Endothelial cell of umbilical vein (primary cell): ENCODE data around the gene NPDC1. TPM values are rescaled to one million over a fixed set of nuclear protein-coding genes. Genes with fewer than 3 reads are reported as not detected.

Experiments used
- BruUV-seq: library from RNA; stranded (reverse); fragments of 400-500 nt; replicated peaks from 2 replicates; lab custom pipeline; 2021; lab: Mats Ljungman, UMichigan
- CTCF ChIA-PET: fragments of 300-600, 350-600 bp; sonication (Branson Sonifier 250); formaldehyde crosslinking; loops from one replicate; lab custom pipeline; 2021; ENCODE audit warnings: antibody characterized with exemption, inconsistent platforms; lab: Charles Lee
- POLR2A ChIA-PET: fragments of 300-600, 350-600 bp; sonication (Branson Sonifier 250); formaldehyde crosslinking; loops from one replicate; lab custom pipeline; 2021; ENCODE audit warnings: antibody characterized with exemption, inconsistent platforms; lab: Charles Lee
- DNase-seq: peaks from one replicate; pipeline ENCODE4 v3.0.0-alpha.2; 2011; ENCODE audit warnings: low read depth, low spot score
- FAIRE-seq: peaks from 2 replicates; lab custom pipeline; 2011; peaks lifted over from hg19 to GRCh38; lab: Jason Lieb, UNC
- H2AFZ ChIP-seq: 2 replicates; pipeline ENCODE4 v1.6.0; 2012; ENCODE audit warnings: low read depth, low read length, control low read depth, inconsistent platforms
- H3K27ac ChIP-seq: 2 replicates; pipeline ENCODE4 v1.5.1; 2011; ENCODE audit warnings: low read depth, mild to moderate bottlenecking, control low read depth, low read length, moderate library complexity; ENCODE audit not compliant: insufficient read depth
- H3K27me3 ChIP-seq, 2 experiments: 2 replicates each; pipeline versions ENCODE4 v1.6.0 to v1.6.1; 2011; ENCODE audit warnings: low read length in 2 of 2, mixed read lengths in 1 of 2; ENCODE audit not compliant: control insufficient read depth in 2 of 2, insufficient read depth in 2 of 2
- H3K36me3 ChIP-seq, 2 experiments: 2 replicates in 1 of 2; 3 replicates in 1 of 2; pipeline ENCODE4 v1.5.1; 2011; ENCODE audit warnings: low read length in 2 of 2, mild to moderate bottlenecking in 1 of 2, moderate library complexity in 1 of 2; ENCODE audit not compliant: control insufficient read depth in 2 of 2, insufficient read depth in 2 of 2; ENCODE audit errors: extremely low read depth in 1 of 2
- H3K4me1 ChIP-seq: 3 replicates; pipeline ENCODE4 v1.5.1; 2011; ENCODE audit warnings: mild to moderate bottlenecking, low read length; ENCODE audit not compliant: control insufficient read depth, insufficient read depth; ENCODE audit errors: extremely low read depth
- H3K4me2 ChIP-seq: 2 replicates; pipeline ENCODE4 v1.6.1; 2011; ENCODE audit warnings: low read length, control low read depth, mixed read lengths; ENCODE audit not compliant: insufficient read depth
- H3K4me3 ChIP-seq, 3 experiments: fragments of 200-600 bp in 1 of 3; sonication (generic), shearing (Covaris generic) in 1 of 3; replicated peaks in 1 of 3; 2 replicates each; pipeline ENCODE4 v1.5.1; 2011 to 2016; ENCODE audit warnings: control low read depth in 3 of 3, low read length in 3 of 3, mild to moderate bottlenecking in 2 of 3, inconsistent platforms in 1 of 3, low read depth in 1 of 3, moderate library complexity in 1 of 3; ENCODE audit not compliant: insufficient read depth in 1 of 3
- H3K79me2 ChIP-seq: 2 replicates; pipeline ENCODE4 v1.6.0; 2012; ENCODE audit warnings: low read length, inconsistent platforms; ENCODE audit not compliant: control insufficient read depth, insufficient read depth
- H3K9ac ChIP-seq: replicated peaks from 2 replicates; pipeline ENCODE3; 2011; ENCODE audit warnings: low read length, control low read depth; ENCODE audit not compliant: insufficient read depth; ENCODE audit errors: extremely low read depth
- H3K9me1 ChIP-seq: replicated peaks from 3 replicates; pipeline ENCODE4 v1.6.0; 2011; ENCODE audit warnings: mild to moderate bottlenecking, low read length; ENCODE audit not compliant: control insufficient read depth, insufficient read depth; ENCODE audit errors: extremely low read depth
- H3K9me3 ChIP-seq: replicated peaks from 2 replicates; pipeline ENCODE4 v1.5.1; 2012; ENCODE audit warnings: low read length, inconsistent platforms; ENCODE audit not compliant: control insufficient read depth, insufficient read depth
- H4K20me1 ChIP-seq: replicated peaks from 2 replicates; pipeline ENCODE3; 2011; ENCODE audit warnings: mild to moderate bottlenecking, low read length; ENCODE audit not compliant: control insufficient read depth, insufficient read depth; ENCODE audit errors: extremely low read depth
- EZH2 ChIP-seq: IDR thresholded peaks from 2 replicates; pipeline ENCODE4 v1.6.1; 2012; ENCODE audit warnings: borderline replicate concordance, low read depth, mild to moderate bottlenecking, moderate library complexity, low read length, inconsistent platforms; ENCODE audit not compliant: severe bottlenecking
- GATA2 ChIP-seq: IDR thresholded peaks from 2 replicates; pipeline ENCODE4 v1.7.0; 2011; ENCODE audit warnings: low read depth, mild to moderate bottlenecking, moderate library complexity, mixed read lengths, low read length; ENCODE audit not compliant: insufficient read length, insufficient read depth
- POLR2AphosphoS5 ChIP-seq: IDR thresholded peaks from 2 replicates; pipeline ENCODE4 v1.6.1; 2012; ENCODE audit warnings: low read depth, mild to moderate bottlenecking, control low read depth, low read length, moderate library complexity; ENCODE audit not compliant: insufficient read depth
- dilution Hi-C: fragments of 300-500 bp; cut with MboI; formaldehyde crosslinking; loops from one replicate; pipeline ENCODE4 v1.15.0; 2019; ENCODE audit warnings: low sequenced_read_pairs; ENCODE audit not compliant: extremely low pct_ligation_motif_present
- intact Hi-C: fragments of 100-400 bp; cut with micrococcal nuclease; formaldehyde crosslinking; loops from one replicate; pipeline ENCODE4 v1.10.0; 2022
- polyA plus RNA-seq, 4 experiments: library from polyadenylated mRNA; depleted of rRNA in 3 of 4; stranded (reverse) in 3 of 4; unstranded in 1 of 4; fragments of >200 nt; gene quantifications; 2 replicates each; pipeline versions ENCODE4 v1.2.1 to v1.2.3, GENCODE V29; 2011 to 2012; ENCODE audit warnings: missing spikeins in 1 of 4
- total RNA-seq: library from RNA; stranded (reverse); gene quantifications from 2 replicates; pipeline ENCODE4 v1.2.3, GENCODE V29; 2021
- TF ChIP-seq, protein P1 (sequence below), 2 donors: IDR thresholded peaks; 1 replicate in 1 of 2; 2 replicates in 1 of 2; pipeline ENCODE4 v1.5.1; 2011; ENCODE audit warnings: low read length in 2 of 2, mild to moderate bottlenecking in 2 of 2, moderate library complexity in 2 of 2, control low read depth in 1 of 2, inconsistent platforms in 1 of 2, low read depth in 1 of 2; ENCODE audit not compliant: insufficient read depth in 1 of 2; ENCODE audit errors: extremely low read depth in 1 of 2
- TF ChIP-seq, protein P2 (sequence below): IDR thresholded peaks from 2 replicates; pipeline ENCODE4 v1.6.1; 2011; ENCODE audit not compliant: insufficient read depth, insufficient read length

The NPDC1 gene
- total and polyA plus RNA-seq, 2 donors (not counting 3 experiments of a cell fraction or from before 2014, with no cell fraction given): 115 to 181 TPM

DNA sequence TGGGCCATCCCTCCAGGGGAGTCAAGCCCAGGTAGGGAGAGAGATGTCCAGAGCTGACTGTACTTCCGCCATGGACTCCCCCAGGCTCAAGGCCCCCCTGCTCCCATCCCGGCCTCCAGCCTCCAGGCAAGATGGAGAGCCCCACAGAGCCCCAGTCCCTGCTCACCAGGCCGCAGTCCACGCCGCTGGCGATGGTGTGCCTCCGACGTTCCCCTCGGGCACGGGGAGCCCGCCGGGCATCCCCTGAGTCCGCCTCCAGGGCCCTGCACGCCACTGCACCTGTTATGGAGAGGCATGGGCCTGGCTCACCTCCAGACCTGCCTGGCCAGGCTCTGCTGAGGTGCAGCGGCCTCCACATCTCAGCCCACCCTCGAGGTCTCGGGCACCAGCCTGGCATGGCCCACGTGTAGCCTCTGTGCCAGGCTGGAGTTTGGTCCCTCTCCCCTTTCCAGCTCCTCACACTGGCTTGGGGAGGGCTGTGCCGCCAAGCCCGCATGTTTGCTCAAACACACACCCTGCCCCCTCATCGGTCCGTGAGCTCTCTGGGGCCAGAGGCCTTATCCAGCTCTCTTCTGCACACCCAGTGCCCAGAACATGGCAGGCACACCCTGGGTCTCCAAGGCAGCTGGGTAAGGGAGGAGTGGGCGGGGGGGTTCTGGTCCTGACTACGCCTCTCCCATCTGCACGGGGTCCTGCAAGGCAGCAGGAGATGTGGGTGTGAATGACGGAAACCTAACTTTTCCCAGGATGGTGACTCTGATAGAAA lies 20.3 kb upstream of the NPDC1 start:
- TF ChIP-seq POLR2AphosphoS5 (no peak), EZH2 (no peak), GATA2 (no peak)
- TF ChIP-seq, protein P1, sequence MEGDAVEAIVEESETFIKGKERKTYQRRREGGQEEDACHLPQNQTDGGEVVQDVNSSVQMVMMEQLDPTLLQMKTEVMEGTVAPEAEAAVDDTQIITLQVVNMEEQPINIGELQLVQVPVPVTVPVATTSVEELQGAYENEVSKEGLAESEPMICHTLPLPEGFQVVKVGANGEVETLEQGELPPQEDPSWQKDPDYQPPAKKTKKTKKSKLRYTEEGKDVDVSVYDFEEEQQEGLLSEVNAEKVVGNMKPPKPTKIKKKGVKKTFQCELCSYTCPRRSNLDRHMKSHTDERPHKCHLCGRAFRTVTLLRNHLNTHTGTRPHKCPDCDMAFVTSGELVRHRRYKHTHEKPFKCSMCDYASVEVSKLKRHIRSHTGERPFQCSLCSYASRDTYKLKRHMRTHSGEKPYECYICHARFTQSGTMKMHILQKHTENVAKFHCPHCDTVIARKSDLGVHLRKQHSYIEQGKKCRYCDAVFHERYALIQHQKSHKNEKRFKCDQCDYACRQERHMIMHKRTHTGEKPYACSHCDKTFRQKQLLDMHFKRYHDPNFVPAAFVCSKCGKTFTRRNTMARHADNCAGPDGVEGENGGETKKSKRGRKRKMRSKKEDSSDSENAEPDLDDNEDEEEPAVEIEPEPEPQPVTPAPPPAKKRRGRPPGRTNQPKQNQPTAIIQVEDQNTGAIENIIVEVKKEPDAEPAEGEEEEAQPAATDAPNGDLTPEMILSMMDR (IDR thresholded peaks at IDR 0.05; ENCODE audit: extremely low read depth in 1 of 2, insufficient read depth in 1 of 2, low read depth in 1 of 2, low read length in 2 of 2): no peak
- TF ChIP-seq, protein P2, sequence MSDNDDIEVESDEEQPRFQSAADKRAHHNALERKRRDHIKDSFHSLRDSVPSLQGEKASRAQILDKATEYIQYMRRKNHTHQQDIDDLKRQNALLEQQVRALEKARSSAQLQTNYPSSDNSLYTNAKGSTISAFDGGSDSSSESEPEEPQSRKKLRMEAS: no peak
- Histone ChIP-seq H3K4me1 (peaks cover 11% of the 10 kb centered on the region), H3K4me2 (no peak overlapping the region), H3K36me3 (no peaks in the 10 kb centered on the region), H3K9ac (no peak overlapping the region), H3K9me3 (no peaks in the 10 kb centered on the region), H3K79me2 (peaks cover 9% of the 10 kb centered on the region), H3K27ac (no peak overlapping the region), H3K4me3 (no peak overlapping the region), H2AFZ (no peak overlapping the region), H3K27me3 (no peaks in the 10 kb centered on the region), H3K9me1 (no peaks in the 10 kb centered on the region), H4K20me1 (no peaks in the 10 kb centered on the region)
- no TSS peak for BruUV-seq
- intact Hi-C loops: no loop called here
- DNase-seq: no peak
- FAIRE-seq: no peak
- ChIA-PET POLR2A (no interaction called here), CTCF (interaction anchor here (0.8 to 8.0 kb wide), 7 partner anchors 11 to 219 kb away, joined by 3 to 152 read pairs (median 10); partner anchors contain the start of genes NPDC1 and UAP1L1)
- dilution Hi-C loops: no loop called here
